PC-9 (cell line): ENCODE results near the gene ADAMTSL4.

Experiments
- CTCF ChIP-seq: fragments of 200-600 bp; sonication (generic); conservative IDR thresholded peaks from 2 replicates; pipeline ENCODE4 v1.6.1; 2017; ENCODE audit warnings: mixed run types, antibody characterized with exemption, mild to moderate bottlenecking, moderate library complexity
- EZH2 ChIP-seq: fragments of 200-600 bp; sonication (generic); IDR thresholded peaks from 2 replicates; pipeline ENCODE4 v1.8.0; 2017; ENCODE audit warnings: antibody characterized with exemption, low read depth

GRCh38 chr1:150536836-150537731, 12.1 kb upstream of the ADAMTSL4 start:
- TF ChIP-seq CTCF (no peak), EZH2 (no peak)
